Measurements from ENCODE around the gene SUCNR1.
"Not testable (repeated sequence)": the region's sequence is repeated elsewhere in the genome, so short reads cannot be mapped to it uniquely, and the experiment has no call there.

SUCNR1 gene

GRCh38 chr3:151873398-151873797 lies at the start of gene SUCNR1:
Gene SUCNR1, plus strand, starts transcription at chr3:151873643. Its CDS starts 6,250 bp downstream, at chr3:151879893.
- no peak for DNase-seq (ENCODE audit: low read depth in 4 of 4, low spot score in 1 of 4)

DNA sequence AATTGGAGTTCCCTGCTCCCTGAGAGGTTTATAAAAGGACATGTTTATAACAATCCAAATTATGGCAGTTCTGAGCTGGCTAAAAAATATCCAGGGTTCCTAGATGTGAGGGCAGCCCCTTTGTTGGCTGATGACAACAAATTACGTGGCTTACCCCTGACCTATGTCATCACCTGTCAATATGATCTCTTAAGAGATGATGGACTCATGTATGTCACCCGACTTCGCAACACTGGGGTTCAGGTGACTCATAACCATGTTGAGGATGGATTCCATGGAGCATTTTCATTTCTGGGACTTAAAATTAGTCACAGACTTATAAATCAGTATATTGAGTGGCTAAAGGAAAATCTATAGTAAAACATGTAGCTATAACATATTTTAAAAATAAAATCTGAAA lies 45.6 kb upstream of the SUCNR1 start:
- DNase-seq (ENCODE audit: low read depth in 4 of 4, low spot score in 1 of 4), result no peak

- no peak for DNase-seq (ENCODE audit: low read depth in 4 of 4, low spot score in 1 of 4)
Measured at GRCh38 chr3:151835751-151836525, 37.5 kb upstream of the SUCNR1 start.

GRCh38 chr3:151837057-151837456 lies 36.4 kb upstream of the SUCNR1 start:
- no peak for DNase-seq (ENCODE audit: low read depth in 4 of 4, low spot score in 1 of 4)

DNA sequence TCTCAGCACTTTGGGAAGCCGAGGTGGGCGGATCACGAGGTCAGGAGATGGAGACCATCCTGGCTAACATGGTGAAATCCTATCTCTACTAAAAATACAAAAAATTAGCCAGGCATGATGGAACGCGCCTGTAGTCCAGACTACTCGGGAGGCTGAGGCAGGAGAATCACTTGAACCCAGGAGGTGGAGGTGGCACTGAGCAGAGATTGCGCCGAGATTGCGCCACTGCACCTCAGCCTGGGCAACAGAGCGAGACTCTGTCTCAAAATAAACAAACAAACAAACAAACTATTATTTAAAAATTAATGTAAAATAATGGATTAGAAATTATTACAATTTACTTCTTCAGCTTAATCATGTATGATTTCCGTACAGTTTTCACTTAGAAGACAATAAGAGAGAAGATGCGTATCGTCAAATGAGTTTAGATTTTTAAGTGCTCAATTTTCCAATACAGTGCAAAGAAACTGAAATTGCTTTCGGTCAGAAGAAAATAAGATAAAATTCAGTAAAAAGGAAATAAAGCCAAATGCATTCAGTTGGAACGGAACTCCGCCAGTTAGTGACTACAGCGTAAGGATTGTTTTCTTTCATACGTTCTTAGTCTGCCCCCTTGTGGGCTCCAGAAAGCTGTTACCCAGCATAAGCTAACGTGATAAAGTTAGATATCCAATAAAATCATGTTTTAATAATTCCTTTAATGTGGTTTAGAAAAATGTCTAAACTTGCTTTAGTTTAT lies 34.7 kb upstream of the SUCNR1 start:
- peak in 2 of 4 experiments; percentile 2 to 3 for DNase-seq (ENCODE audit: low read depth in 4 of 4, low spot score in 1 of 4)

GRCh38 chr3:151839313-151839631 lies 34.2 kb upstream of the SUCNR1 start:
- no peak for DNase-seq (ENCODE audit: low read depth in 4 of 4, low spot score in 1 of 4)

DNA sequence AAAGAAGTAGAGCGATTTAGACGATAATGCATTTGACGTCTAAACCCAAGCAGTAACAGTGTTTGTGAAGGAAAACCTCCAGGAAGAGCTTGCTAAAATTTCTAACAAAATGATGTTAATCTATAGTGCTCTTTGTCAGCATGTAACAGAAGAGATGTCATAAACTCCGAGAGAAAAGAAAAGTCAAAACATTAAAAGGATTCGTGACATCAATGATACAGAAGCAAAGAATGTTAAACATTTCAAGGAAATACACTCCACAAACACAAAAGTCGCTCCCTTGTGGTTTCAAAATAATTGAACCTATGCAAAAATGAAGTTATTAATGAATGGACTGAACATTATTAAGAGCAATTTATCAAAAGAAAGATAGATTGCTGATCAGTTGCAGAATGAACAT lies 31.6 kb upstream of the SUCNR1 start:
- no peak for DNase-seq (ENCODE audit: low read depth in 4 of 4, low spot score in 1 of 4)

DNA sequence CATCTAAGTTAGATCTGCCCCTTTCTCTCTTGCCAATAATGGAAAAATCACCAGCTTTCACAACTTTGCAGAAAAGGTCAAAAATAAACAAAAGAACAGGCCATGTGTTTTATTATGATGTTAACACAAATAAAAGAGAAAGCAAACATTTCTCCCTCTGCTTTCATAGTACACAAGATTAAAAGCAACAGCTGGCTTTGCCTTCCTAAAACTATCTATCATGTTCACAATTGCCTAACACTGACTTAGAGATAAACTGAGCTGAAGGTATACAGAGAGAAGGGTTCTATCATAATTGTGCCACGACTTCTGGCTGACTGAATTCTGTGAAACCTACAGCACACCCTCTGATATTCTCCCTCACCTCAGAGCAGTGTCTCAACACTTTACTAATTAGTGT lies 30.2 kb upstream of the SUCNR1 start:
- no peak for DNase-seq (ENCODE audit: low read depth in 4 of 4, low spot score in 1 of 4)

GRCh38 chr3:151845306-151845905 lies 28.0 kb upstream of the SUCNR1 start:
- no peak for DNase-seq (ENCODE audit: low read depth in 4 of 4, low spot score in 1 of 4)

DNA sequence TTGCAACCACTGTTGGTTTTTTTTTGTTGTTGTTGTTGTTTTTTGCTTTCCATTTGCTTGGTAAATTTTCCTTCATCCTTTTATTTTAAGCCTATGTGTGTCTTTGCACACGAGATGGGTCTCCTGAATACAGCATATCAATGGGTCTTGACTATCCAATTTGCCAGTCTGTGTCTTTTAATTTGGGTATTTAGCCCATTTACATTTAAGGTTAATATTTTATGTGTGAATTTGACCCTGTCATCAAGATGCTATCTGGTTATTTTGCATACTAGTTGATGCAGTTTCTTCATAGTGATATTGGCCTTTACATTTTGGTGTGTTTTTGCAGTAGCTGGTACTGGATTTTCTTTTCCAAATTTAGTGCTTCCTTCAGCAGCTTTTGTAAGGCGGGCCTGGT lies 23.4 kb upstream of the SUCNR1 start:
- DNase-seq (ENCODE audit: low read depth in 4 of 4, low spot score in 1 of 4), result not testable (repeated sequence)

DNA sequence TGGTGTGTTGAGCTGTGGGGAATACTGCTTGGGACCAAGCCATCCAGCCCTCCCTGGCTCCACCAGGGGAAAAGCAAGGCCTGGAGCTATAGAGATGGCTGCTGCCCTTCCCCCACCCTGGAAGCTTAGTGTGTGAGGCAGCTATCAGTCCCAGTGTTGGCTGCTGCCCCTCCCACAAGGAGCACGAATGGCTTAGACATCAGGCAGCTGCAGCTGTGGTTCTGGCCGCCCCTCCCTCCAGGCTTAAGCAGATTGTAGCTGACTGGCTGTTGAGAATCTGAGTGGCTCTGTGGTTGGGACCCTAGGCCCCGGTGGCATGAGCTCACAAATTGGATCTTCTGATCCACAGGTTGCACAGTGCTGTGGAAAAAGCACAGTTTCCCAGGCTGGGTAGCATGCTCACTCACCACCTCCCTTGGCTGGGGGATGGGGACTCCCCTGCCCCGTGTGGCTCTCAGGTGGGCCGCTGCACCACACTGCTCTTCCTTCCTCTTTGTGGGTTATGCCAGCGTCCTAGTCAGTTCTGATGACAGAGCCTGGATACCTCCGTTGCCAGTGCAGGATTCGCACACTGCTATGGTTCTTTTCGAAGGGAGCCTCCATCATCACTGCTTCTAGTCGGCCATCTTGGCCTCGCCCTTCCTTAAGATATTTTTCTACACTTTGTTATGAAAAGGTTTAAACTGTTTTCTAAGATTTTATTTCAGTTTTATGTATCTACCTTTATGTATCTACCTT lies 21.2 kb upstream of the SUCNR1 start:
- DNase-seq (ENCODE audit: low read depth in 4 of 4, low spot score in 1 of 4), result no peak

DNA sequence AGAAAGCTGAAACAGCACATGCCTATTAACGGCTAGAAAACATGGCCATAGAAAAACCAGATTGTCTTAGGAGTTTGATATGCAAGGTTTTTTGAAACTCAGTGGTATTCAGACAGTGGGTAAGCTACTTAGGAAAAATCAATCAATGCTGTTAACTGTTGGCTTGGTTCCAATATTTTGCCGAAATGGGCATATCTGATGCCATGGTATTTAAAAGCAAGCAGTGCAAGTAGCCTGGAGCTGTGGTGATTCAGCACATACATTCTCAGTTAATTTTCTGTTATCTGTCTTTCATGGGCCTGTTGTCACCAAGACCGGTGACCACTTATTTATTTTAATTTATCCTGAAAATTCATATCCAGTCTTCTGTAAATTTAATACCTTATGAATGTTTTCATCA lies 17.3 kb upstream of the SUCNR1 start:
- no peak for DNase-seq (ENCODE audit: low read depth in 4 of 4, low spot score in 1 of 4)

DNA sequence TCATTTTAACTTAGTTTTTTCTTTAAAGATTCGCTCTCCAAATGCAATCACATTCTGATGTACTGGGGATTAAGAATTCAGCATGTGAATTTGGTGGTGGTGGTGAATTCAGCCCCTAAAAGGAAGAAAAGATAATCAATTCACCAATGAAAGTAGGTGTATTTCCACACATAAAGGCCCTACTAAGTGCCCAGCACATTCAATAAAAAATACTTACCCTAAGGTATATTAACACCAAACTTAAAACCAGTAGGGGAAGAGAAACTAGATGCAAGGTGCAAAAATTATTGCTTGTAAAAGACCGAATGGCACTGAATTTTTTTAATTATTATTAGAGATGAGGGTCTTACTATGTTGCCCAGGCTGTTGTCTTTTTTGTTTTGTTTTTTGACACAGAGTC lies 16.8 kb upstream of the SUCNR1 start:
- DNase-seq (ENCODE audit: low read depth in 4 of 4, low spot score in 1 of 4), result no peak

DNA sequence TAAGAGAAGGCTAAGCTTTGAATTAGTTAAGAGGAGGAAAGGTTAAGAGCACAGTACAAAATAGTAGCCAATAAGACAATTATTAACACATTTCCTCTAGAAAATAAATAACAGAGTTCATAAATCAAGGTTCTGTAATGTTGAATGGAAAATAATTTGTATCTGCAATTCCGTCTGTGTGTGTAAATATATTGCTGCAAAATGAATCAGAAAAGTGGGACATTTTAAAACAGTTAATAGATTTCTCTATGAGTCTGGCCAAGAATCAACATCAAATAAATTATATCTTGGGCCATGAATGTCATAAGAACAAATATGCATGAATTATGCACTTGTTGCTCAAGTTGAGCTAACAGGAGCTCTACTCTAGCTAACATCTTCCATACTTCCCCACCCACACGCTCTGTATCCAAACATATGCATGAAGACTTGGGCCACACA lies 14.2 kb upstream of the SUCNR1 start:
- no peak for DNase-seq (ENCODE audit: low read depth in 4 of 4, low spot score in 1 of 4)

- DNase-seq (ENCODE audit: low read depth in 4 of 4, low spot score in 1 of 4), result no peak
Measured at GRCh38 chr3:151859905-151860304, 13.5 kb upstream of the SUCNR1 start.

DNA sequence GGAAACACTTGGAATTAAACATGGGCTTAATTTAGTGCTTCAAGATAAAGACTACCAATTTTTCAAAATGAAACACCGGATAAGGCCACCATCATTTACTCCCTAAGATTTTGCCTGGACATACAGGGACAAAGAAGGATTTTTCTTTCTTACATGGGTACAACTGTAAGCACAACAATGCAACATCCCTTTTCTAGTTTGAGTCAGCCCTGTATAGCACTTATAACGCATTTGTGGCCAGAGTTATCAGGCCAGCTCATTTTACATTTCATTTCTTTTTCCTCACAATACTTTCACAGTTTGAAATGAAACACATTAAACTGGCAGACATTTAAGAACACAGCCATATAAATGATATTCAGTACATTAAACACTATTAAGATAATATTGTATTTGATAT lies 9.8 kb upstream of the SUCNR1 start:
- no peak for DNase-seq (ENCODE audit: low read depth in 4 of 4, low spot score in 1 of 4)

GRCh38 chr3:151864423-151865101 lies 8.9 kb upstream of the SUCNR1 start:
- no peak for DNase-seq (ENCODE audit: low read depth in 4 of 4, low spot score in 1 of 4)

DNA sequence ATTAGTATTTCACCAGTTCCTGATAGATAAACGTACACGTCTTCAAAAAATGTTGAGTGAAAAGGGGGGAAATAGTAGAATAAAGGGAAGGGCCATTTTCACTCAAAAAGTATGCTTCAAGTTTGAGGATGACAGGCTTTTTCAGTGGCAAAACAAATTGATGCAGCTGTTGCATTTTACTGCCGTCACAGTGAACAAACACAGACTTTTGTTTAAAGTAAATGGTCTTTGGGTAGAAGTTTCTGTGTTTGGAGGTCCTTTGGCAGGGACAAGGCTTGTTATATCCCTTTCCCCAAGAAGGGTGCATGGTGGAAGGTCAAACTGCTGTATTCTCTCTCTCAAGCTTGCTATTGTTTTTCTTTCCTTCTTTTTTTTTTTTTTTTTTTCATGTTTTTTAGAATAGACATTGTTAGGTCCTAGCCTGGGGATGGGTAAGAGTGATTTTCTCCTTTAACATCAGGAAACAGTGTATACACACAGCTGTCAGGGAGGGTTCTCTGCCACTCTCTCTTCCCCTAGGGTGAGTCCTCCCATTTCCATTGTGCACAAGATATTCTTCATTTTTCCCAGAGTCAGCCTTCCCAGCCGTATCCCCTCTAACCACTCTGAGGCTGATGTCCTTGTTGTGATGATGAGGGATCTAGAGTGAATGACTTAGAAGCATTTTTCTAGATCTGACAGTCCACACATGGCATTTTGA lies 6.6 kb upstream of the SUCNR1 start:
- no peak for DNase-seq (ENCODE audit: low read depth in 4 of 4, low spot score in 1 of 4)

DNA sequence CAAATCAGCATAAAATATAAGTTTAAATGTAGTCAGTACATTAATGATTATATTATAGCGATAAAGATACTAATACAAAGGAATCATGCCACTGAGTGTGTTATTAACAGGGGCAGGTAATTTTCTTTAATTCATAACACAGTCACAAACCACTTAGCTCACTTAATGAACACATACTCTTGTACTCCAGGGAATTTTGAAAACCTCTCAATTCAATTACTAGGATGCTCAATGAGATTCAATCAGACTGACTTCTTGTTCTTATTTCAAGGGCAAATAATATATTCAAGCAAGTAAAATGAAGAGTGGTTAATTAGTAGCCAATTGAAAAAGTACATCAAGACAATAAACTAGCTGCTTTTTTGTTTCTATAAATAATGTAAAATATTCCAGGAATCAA lies 5.8 kb upstream of the SUCNR1 start:
- no peak for DNase-seq (ENCODE audit: low read depth in 4 of 4, low spot score in 1 of 4)

DNA sequence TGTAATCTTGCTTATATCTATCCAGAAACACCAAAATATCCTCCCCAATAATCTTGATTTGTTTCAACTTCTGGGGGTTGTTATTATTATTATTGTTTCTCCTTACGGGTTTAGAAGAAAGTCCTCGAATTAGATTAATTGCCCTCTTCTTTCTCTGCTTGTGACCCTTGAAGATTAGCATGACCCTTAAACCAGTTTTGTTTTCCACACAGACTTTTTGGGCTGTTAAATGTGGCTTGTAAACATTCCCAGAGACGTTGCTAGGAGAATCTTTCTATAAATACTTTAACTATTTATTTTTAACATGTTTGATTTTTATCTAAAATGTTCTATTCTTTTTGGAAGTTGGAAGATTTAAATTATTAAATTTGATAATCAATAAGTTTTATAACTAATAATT lies 4.3 kb upstream of the SUCNR1 start:
- DNase-seq (ENCODE audit: low read depth in 4 of 4, low spot score in 1 of 4), result no peak

All from stimulated activated CD4-positive, alpha-beta T cell treated with anti-CD3 and anti-CD28 coated beads, Interleukin-1b, Interleukin-23, amount 100 ng/mL, for 24 hours (primary cell).